SK-N-SH (cell line): ENCODE results near the gene NUDT22. TPM values are rescaled to one million over a fixed set of nuclear protein-coding genes. Genes with fewer than 3 reads are reported as not detected.

Source experiments
- CTCF ChIA-PET: fragments of 300-600, 350-600 bp; formaldehyde crosslinking; extraction: SDS; loops from one replicate; lab custom pipeline; 2021; lab: Yijun Ruan, JAX
- POLR2A ChIA-PET: fragments of 350-600 bp; sonication (Branson Sonifier 250); formaldehyde crosslinking; extraction: SDS; loops from one replicate; lab custom pipeline; 2020; ENCODE audit warnings: antibody characterized with exemption, inconsistent platforms; lab: Yijun Ruan, JAX
- DNase-seq: peaks from one replicate; pipeline ENCODE4 v3.0.0; 2012
- H2AFZ ChIP-seq: fragments of 200-600 bp; sonication (generic); 2 replicates; pipeline ENCODE4 v1.8.1; 2016; ENCODE audit warnings: antibody characterized with exemption, mild to moderate bottlenecking, low read depth
- H3F3A ChIP-seq: fragments of 200-600 bp; sonication (generic); replicated peaks from 2 replicates; pipeline ENCODE3; 2016; ENCODE audit warnings: antibody characterized with exemption, mild to moderate bottlenecking; ENCODE audit not compliant: insufficient read depth
- H3K27ac ChIP-seq, 2 experiments: fragments of 200-500 bp in 1 of 2; fragments of 200-600 bp in 1 of 2; sonication (Bioruptor generic) in 1 of 2; sonication (generic), shearing (Covaris generic) in 1 of 2; 2 replicates each; pipeline versions ENCODE4 v1.5.1 to v1.6.1; 2014 to 2016; ENCODE audit warnings: low read depth in 2 of 2, inconsistent platforms in 1 of 2, low read length in 1 of 2, mild to moderate bottlenecking in 1 of 2, mixed read lengths in 1 of 2
- H3K27me3 ChIP-seq: fragments of 200-600 bp; sonication (generic), shearing (Covaris generic); 2 replicates; pipeline ENCODE4 v1.6.1; 2016; ENCODE audit warnings: mixed run types; ENCODE audit not compliant: insufficient read depth
- H3K36me3 ChIP-seq, 2 experiments: fragments of 200-500 bp in 1 of 2; fragments of 200-600 bp in 1 of 2; sonication (Bioruptor generic) in 1 of 2; sonication (generic) in 1 of 2; replicated peaks in 1 of 2; 2 replicates each; pipeline versions ENCODE3 to v1.5.1; 2014 to 2016; ENCODE audit warnings: low read length in 1 of 2, mild to moderate bottlenecking in 1 of 2; ENCODE audit not compliant: insufficient read depth in 2 of 2, control insufficient read depth in 1 of 2
- H3K4me1 ChIP-seq, 2 experiments: fragments of 200-500 bp in 1 of 2; fragments of 200-600 bp in 1 of 2; sonication (Bioruptor generic) in 1 of 2; sonication (generic), shearing (Covaris generic) in 1 of 2; 2 replicates each; pipeline versions ENCODE4 v1.5.1 to v1.6.1; 2014 to 2016; ENCODE audit warnings: low read depth in 1 of 2, low read length in 1 of 2, mixed run types in 1 of 2; ENCODE audit not compliant: insufficient read depth in 2 of 2, control insufficient read depth in 1 of 2
- H3K4me2 ChIP-seq: fragments of 200-600 bp; sonication (generic), shearing (Covaris generic); 2 replicates; pipeline ENCODE4 v1.6.1; 2017; ENCODE audit warnings: mixed run types
- H3K4me3 ChIP-seq, 2 experiments: fragments of 200-500 bp in 1 of 2; fragments of 200-600 bp in 1 of 2; sonication (Bioruptor generic) in 1 of 2; sonication (generic), shearing (Covaris generic) in 1 of 2; 2 replicates each; pipeline versions ENCODE4 v1.5.1 to v1.8.1; 2014 to 2016; ENCODE audit warnings: low read depth in 2 of 2, inconsistent platforms in 1 of 2, low read length in 1 of 2, mild to moderate bottlenecking in 1 of 2, mixed read lengths in 1 of 2, moderate library complexity in 1 of 2
- H3K79me2 ChIP-seq: fragments of 200-600 bp; sonication (generic); 2 replicates; pipeline ENCODE4 v1.8.1; 2017; ENCODE audit warnings: mild to moderate bottlenecking; ENCODE audit not compliant: insufficient read depth
- H3K9ac ChIP-seq: fragments of 200-600 bp; sonication (generic); 2 replicates; pipeline ENCODE4 v1.6.1; 2017; ENCODE audit warnings: mixed run types
- H3K9me2 ChIP-seq: fragments of 200-600 bp; sonication (generic); 2 replicates; pipeline ENCODE4 v1.6.1; 2017; ENCODE audit warnings: mixed run types
- H3K9me3 ChIP-seq: fragments of 200-600 bp; sonication (generic); 2 replicates; pipeline ENCODE4 v1.6.1; 2017; ENCODE audit warnings: mixed run types, mild to moderate bottlenecking, moderate library complexity
- H4K20me1 ChIP-seq: fragments of 200-600 bp; sonication (generic); 2 replicates; pipeline ENCODE4 v1.6.1; 2017; ENCODE audit warnings: mild to moderate bottlenecking, mixed run types; ENCODE audit not compliant: insufficient read depth
- EZH2phosphoT487 ChIP-seq: fragments of 200-600 bp; sonication (generic); IDR thresholded peaks from 2 replicates; pipeline ENCODE4 v1.6.1; 2017; ENCODE audit warnings: low read depth, mixed run types, mild to moderate bottlenecking, antibody characterized with exemption, moderate library complexity, borderline replicate concordance
- GATA2 ChIP-seq: sonication (generic); formaldehyde crosslinking; IDR thresholded peaks from 2 replicates; pipeline ENCODE4 v1.5.0; 2020; ENCODE audit warnings: mild to moderate bottlenecking, missing genetic modification reagents
- MEF2A ChIP-seq: IDR thresholded peaks from 2 replicates; pipeline ENCODE4 v1.4.0; 2012; ENCODE audit warnings: low read depth, borderline replicate concordance
- PBX3 ChIP-seq: IDR thresholded peaks from 2 replicates; pipeline ENCODE4; 2012
- RAD21 ChIP-seq: IDR thresholded peaks from 2 replicates; pipeline ENCODE4 v1.6.1; 2012; ENCODE audit warnings: mild to moderate bottlenecking, low read length
- REST ChIP-seq: IDR thresholded peaks from 2 replicates; pipeline ENCODE4 v1.6.1; 2012; ENCODE audit warnings: mild to moderate bottlenecking, low read depth, low read length, moderate library complexity
- RFX5 ChIP-seq: IDR thresholded peaks from 2 replicates; pipeline ENCODE4 v1.6.1; 2012; ENCODE audit warnings: mild to moderate bottlenecking, improper control_type of control experiment, low read length
- RXRA ChIP-seq: IDR thresholded peaks from 2 replicates; pipeline ENCODE4 v1.4.0; 2012; ENCODE audit warnings: low read depth, mild to moderate bottlenecking, borderline replicate concordance
- SMC3 ChIP-seq: IDR thresholded peaks from 2 replicates; pipeline ENCODE4 v1.6.1; 2012; ENCODE audit warnings: low read depth, low read length, improper control_type of control experiment
- USF2 ChIP-seq: fragments of 150-350 bp; IDR thresholded peaks from 2 replicates; pipeline ENCODE4 v1.6.1; 2017; ENCODE audit warnings: antibody characterized with exemption, low read length, low read depth, borderline replicate concordance
- YY1 ChIP-seq: IDR thresholded peaks from 2 replicates; pipeline ENCODE4 v1.4.0; 2012; ENCODE audit warnings: low read depth, mild to moderate bottlenecking
- ZBTB33 ChIP-seq: IDR thresholded peaks from 2 replicates; pipeline ENCODE4 v1.4.0; 2012; ENCODE audit warnings: low read depth, borderline replicate concordance
- WGBS: methylation state at CpG from one replicate; pipeline ENCODE4 v1.1.6; 2017; ENCODE audit warnings: low lambda C conversion rate; 5-methylcytosine and 5-hydroxymethylcytosine counted together
- polyA plus RNA-seq, 3 experiments: library from polyadenylated mRNA; depleted of rRNA; stranded (reverse); fragments of >200 nt; gene quantifications; 2 replicates each; pipeline ENCODE4 v1.2.3, GENCODE V29; 2012

NUDT22 gene
- polyA plus RNA-seq, 1 of the 3 experiments (the other 2 are of a cell fraction), result 72.7 TPM

- H3K4me1 ChIP-seq, result peaks cover 14 to 31% of the 10 kb centered on the region in 2 experiments; a peak in 3 of 4 replicates
- DNase-seq, result peak; percentile 54
- ChIA-PET CTCF (interaction anchor here (0.9 to 2.8 kb wide), 7 partner anchors 15 to 174 kb away, joined by 3 to 9 read pairs (median 4); partner anchors contain the start of genes MACROD1, NUDT22 and TRPT1), POLR2A (interaction anchor here (1.0 to 1.3 kb wide), 5 partner anchors 11 to 363 kb away, joined by 3 to 5 read pairs (median 3); partner anchors contain the start of genes MARK2 and RCOR2)
- peak overlapping the region; percentile 69; the same call in 1 of the 2 replicates for H2AFZ ChIP-seq
- H3K4me2 ChIP-seq, result peak overlapping the region; percentile 74; the same call in 1 of the 2 replicates
- no peaks in the 10 kb centered on the region for H3K36me3 ChIP-seq
- H3K79me2 ChIP-seq, result peaks cover 39% of the 10 kb centered on the region
- WGBS, result 52% methylated on average over 5 of the region's 5 CpGs
- TF ChIP-seq YY1 (no peak), RFX5 (no peak), USF2 (no peak), RXRA (no peak), EZH2phosphoT487 (no peak), PBX3 (no peak), ZBTB33 (no peak), REST (no peak), SMC3 (no peak), GATA2 (no peak), RAD21 (no peak), MEF2A (no peak)
- H3K9me2 ChIP-seq, result no peaks in the 10 kb centered on the region
- H3K4me3 ChIP-seq, result peak overlapping the region; percentile 17 to 49; a peak in 1 of 4 replicates
- no peaks in the 10 kb centered on the region for H3K27me3 ChIP-seq
- H3F3A ChIP-seq, result peaks cover 26% of the 10 kb centered on the region
- no peaks in the 10 kb centered on the region for H4K20me1 ChIP-seq
- no peaks in the 10 kb centered on the region for H3K9me3 ChIP-seq
- peak overlapping the region; percentile 74 to 92 for H3K27ac ChIP-seq
- H3K9ac ChIP-seq, result peak overlapping the region; percentile 53; the same call in 1 of the 2 replicates
Observed at GRCh38 chr11:64180891-64181290, 45.2 kb upstream of the NUDT22 start.
